Mesothelial cell of epicardium (in vitro differentiated cells): ENCODE data around the gene WNT2. TPM values are rescaled to one million over a fixed set of nuclear protein-coding genes. Genes with fewer than 3 reads are reported as not detected.

Source experiments
- DNase-seq, 2 experiments: peaks; one replicate each; pipeline ENCODE4 v3.0.0; 2021; ENCODE audit warnings: low spot score in 2 of 2; ENCODE audit not compliant: unreplicated experiment in 2 of 2
- H3K27ac Mint-ChIP-seq: 2 replicates; pipeline ENCODE4 v1.8.0; 2021; ENCODE audit warnings: mixed read lengths
- H3K27me3 Mint-ChIP-seq: 2 replicates; pipeline ENCODE4 v1.8.0; 2021; ENCODE audit warnings: low read depth, mixed read lengths
- H3K36me3 Mint-ChIP-seq: 2 replicates; pipeline ENCODE4 v1.8.0; 2021; ENCODE audit warnings: mixed read lengths
- H3K4me1 Mint-ChIP-seq: 2 replicates; pipeline ENCODE4 v1.8.0; 2021; ENCODE audit warnings: mixed read lengths
- H3K4me3 Mint-ChIP-seq: 2 replicates; pipeline ENCODE4 v1.8.0; 2021; ENCODE audit warnings: mild to moderate bottlenecking, moderate library complexity, mixed read lengths
- H3K9me3 Mint-ChIP-seq: 2 replicates; pipeline ENCODE4 v1.8.0; 2021; ENCODE audit warnings: mixed read lengths
- CTCF ChIP-seq: fragments of 200-600 bp; sonication (generic); IDR thresholded peaks from one replicate; pipeline ENCODE4 v1.5.0; 2021; ENCODE audit warnings: antibody characterized with exemption; ENCODE audit not compliant: unreplicated experiment
- total RNA-seq: library from RNA; stranded (reverse); gene quantifications from 3 replicates; pipeline ENCODE4 v1.2.1, GENCODE V29; 2021

The WNT2 gene
- total RNA-seq, 1 donor from 2014 or later = 19.9 TPM

- TF ChIP-seq CTCF = no peak
- Mint-ChIP-seq H3K4me1 (peaks cover 39% of the 10 kb centered on the region), H3K27me3 (peaks cover 17% of the 10 kb centered on the region), H3K27ac (no peak overlapping the region), H3K36me3 (peaks cover 5% of the 10 kb centered on the region), H3K4me3 (peak overlapping the region; percentile 28), H3K9me3 (no peaks in the 10 kb centered on the region)
- DNase-seq = no peak
These were observed 2.3 kb downstream of the WNT2 start for GRCh38 chr7:117320523-117320922.

- Mint-ChIP-seq H3K36me3 (peaks cover 12% of the 10 kb centered on the region), H3K27ac (no peak overlapping the region), H3K4me1 (peaks cover 37% of the 10 kb centered on the region), H3K4me3 (no peak overlapping the region), H3K9me3 (no peaks in the 10 kb centered on the region), H3K27me3 (peaks cover 17% of the 10 kb centered on the region)
- TF ChIP-seq CTCF = no peak
- no peak for DNase-seq
These were observed 3.7 kb downstream of the WNT2 start for GRCh38 chr7:117319181-117319580.

GRCh38 chr7:117313582-117313981 lies 9.3 kb downstream of the WNT2 start:
- H3K27ac Mint-ChIP-seq = no peak overlapping the region

GRCh38 chr7:117312593-117313580 lies 10.0 kb downstream of the WNT2 start:
- peaks cover 25% of the 10 kb centered on the region for H3K4me1 Mint-ChIP-seq
- no peak for TF ChIP-seq CTCF
- no peaks in the 10 kb centered on the region for H3K9me3 Mint-ChIP-seq
- no peaks in the 10 kb centered on the region for H3K27me3 Mint-ChIP-seq
- H3K4me3 Mint-ChIP-seq = no peak overlapping the region
- DNase-seq = no peak
- peak overlapping the region; percentile 53 for H3K27ac Mint-ChIP-seq
- H3K36me3 Mint-ChIP-seq = peaks cover 12% of the 10 kb centered on the region

More at GRCh38 chr7:117313582-117313981, 9.3 kb downstream of the WNT2 start:
- no peaks in the 10 kb centered on the region for H3K27me3 Mint-ChIP-seq
- peaks cover 10% of the 10 kb centered on the region for H3K36me3 Mint-ChIP-seq
- peaks cover 18% of the 10 kb centered on the region for H3K4me1 Mint-ChIP-seq
- no peak overlapping the region for H3K4me3 Mint-ChIP-seq
- no peaks in the 10 kb centered on the region for H3K9me3 Mint-ChIP-seq
- DNase-seq = no peak
- no peak for TF ChIP-seq CTCF

GRCh38 chr7:117308891-117309290 lies 14.0 kb downstream of the WNT2 start:
- H3K27me3 Mint-ChIP-seq = no peaks in the 10 kb centered on the region
- peaks cover 39% of the 10 kb centered on the region for H3K4me1 Mint-ChIP-seq
- H3K36me3 Mint-ChIP-seq = peaks cover 21% of the 10 kb centered on the region
- TF ChIP-seq CTCF = no peak
- H3K9me3 Mint-ChIP-seq = peaks cover 11% of the 10 kb centered on the region
- no peak overlapping the region for H3K4me3 Mint-ChIP-seq
- no peak for DNase-seq
- no peak overlapping the region for H3K27ac Mint-ChIP-seq
